ENCODE results near the gene UQCC3.
A peak's percentile ranks its signal among the peaks of the same experiment; 100 is the strongest.

DNA sequence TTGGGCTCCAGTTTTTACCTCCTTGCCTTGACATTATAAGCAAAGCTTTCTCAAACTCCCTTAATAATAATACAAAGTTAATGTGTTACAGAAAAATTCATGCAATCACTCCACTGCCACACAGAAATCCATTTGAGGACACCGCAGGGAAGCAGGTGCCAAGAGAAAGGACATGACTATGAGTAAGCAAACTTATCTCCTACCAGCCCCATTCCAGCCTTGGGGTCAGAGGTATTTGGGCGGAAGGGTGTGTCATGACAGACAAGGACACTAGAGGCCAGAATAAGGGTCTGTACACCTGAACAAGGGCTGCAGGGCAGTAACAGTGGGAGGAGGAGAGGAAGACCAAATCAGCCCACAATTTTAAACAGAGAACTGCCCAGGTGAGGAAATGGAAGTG, 41.9 kb downstream of the UQCC3 start:
- 0 out of 2 replicates have a peak, but pooled peaks have one; percentile 49 for TF ChIP-seq POLR2AphosphoS5 (IDR thresholded peaks at IDR 0.05; ENCODE audit: low read depth, low read length)
- no peak for TF ChIP-seq TAF1 (IDR thresholded peaks at IDR 0.05; ENCODE audit: borderline replicate concordance, insufficient read depth, low read length)
- TF ChIP-seq, protein P1, sequence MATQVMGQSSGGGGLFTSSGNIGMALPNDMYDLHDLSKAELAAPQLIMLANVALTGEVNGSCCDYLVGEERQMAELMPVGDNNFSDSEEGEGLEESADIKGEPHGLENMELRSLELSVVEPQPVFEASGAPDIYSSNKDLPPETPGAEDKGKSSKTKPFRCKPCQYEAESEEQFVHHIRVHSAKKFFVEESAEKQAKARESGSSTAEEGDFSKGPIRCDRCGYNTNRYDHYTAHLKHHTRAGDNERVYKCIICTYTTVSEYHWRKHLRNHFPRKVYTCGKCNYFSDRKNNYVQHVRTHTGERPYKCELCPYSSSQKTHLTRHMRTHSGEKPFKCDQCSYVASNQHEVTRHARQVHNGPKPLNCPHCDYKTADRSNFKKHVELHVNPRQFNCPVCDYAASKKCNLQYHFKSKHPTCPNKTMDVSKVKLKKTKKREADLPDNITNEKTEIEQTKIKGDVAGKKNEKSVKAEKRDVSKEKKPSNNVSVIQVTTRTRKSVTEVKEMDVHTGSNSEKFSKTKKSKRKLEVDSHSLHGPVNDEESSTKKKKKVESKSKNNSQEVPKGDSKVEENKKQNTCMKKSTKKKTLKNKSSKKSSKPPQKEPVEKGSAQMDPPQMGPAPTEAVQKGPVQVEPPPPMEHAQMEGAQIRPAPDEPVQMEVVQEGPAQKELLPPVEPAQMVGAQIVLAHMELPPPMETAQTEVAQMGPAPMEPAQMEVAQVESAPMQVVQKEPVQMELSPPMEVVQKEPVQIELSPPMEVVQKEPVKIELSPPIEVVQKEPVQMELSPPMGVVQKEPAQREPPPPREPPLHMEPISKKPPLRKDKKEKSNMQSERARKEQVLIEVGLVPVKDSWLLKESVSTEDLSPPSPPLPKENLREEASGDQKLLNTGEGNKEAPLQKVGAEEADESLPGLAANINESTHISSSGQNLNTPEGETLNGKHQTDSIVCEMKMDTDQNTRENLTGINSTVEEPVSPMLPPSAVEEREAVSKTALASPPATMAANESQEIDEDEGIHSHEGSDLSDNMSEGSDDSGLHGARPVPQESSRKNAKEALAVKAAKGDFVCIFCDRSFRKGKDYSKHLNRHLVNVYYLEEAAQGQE (IDR thresholded peaks at IDR 0.05; ENCODE audit: insufficient read depth in 1 of 2, low read depth in 2 of 2, low read length in 2 of 2), result no peak
- TF ChIP-seq SIN3A (IDR thresholded peaks at IDR 0.05; ENCODE audit: borderline replicate concordance, insufficient read depth, low read length), result no peak
- TF ChIP-seq FOXP2 (optimal IDR thresholded peaks at IDR 0.05; ENCODE audit: borderline replicate concordance, extremely low read depth, extremely low read length, insufficient read depth), result no peak

Measured in PFSK-1 (cell line).